Trophoblast cell (in vitro differentiated cells and primary cell): ENCODE data around the gene SERHL2. TPM values are rescaled to one million over a fixed set of nuclear protein-coding genes. Genes with fewer than 3 reads are reported as not detected.
"Not testable (repeated sequence)": the region's sequence is repeated elsewhere in the genome, so short reads cannot be mapped to it uniquely, and the experiment has no call there.

Source experiments
- DNase-seq, 2 donors: peaks; one replicate each; pipeline ENCODE4 v3.0.0-alpha.2; 2016
- H2AFZ ChIP-seq: 2 replicates; pipeline ENCODE4 v1.6.1; 2013; ENCODE audit warnings: low read length, moderate library complexity, mild to moderate bottlenecking; ENCODE audit not compliant: insufficient read depth, poor library complexity
- H2AK5ac ChIP-seq: 2 replicates; pipeline ENCODE4 v1.6.1; 2013; ENCODE audit warnings: mild to moderate bottlenecking, low read length
- H2BK120ac ChIP-seq: 2 replicates; pipeline ENCODE4 v1.6.1; 2013; ENCODE audit warnings: low read length, mild to moderate bottlenecking, moderate library complexity; ENCODE audit not compliant: insufficient read depth, poor library complexity
- H2BK12ac ChIP-seq: 2 replicates; pipeline ENCODE4 v1.6.1; 2013; ENCODE audit warnings: mild to moderate bottlenecking, low read length, moderate library complexity
- H2BK5ac ChIP-seq: 2 replicates; pipeline ENCODE4 v1.6.1; 2013; ENCODE audit warnings: low read length, low read depth, moderate library complexity, mild to moderate bottlenecking; ENCODE audit not compliant: poor library complexity
- H3K14ac ChIP-seq: 2 replicates; pipeline ENCODE4 v1.6.1; 2013; ENCODE audit warnings: mild to moderate bottlenecking, low read length
- H3K18ac ChIP-seq: 2 replicates; pipeline ENCODE4 v1.6.1; 2013; ENCODE audit warnings: mild to moderate bottlenecking, low read length
- H3K23ac ChIP-seq: 2 replicates; pipeline ENCODE4 v1.6.1; 2013; ENCODE audit warnings: low read length
- H3K27ac ChIP-seq: 2 replicates; pipeline ENCODE4 v1.5.1; 2013; ENCODE audit warnings: low read depth, mild to moderate bottlenecking, inconsistent platforms, low read length, moderate library complexity
- H3K27me3 ChIP-seq: 2 replicates; pipeline ENCODE4 v1.6.1; 2013; ENCODE audit warnings: inconsistent platforms, mild to moderate bottlenecking, low read length, moderate library complexity; ENCODE audit not compliant: insufficient read depth
- H3K36me3 ChIP-seq, 2 experiments: 1 replicate in 1 of 2; 2 replicates in 1 of 2; pipeline ENCODE4 v1.6.1; 2013; ENCODE audit warnings: low read length in 2 of 2, mild to moderate bottlenecking in 2 of 2, moderate library complexity in 1 of 2; ENCODE audit not compliant: insufficient read depth in 2 of 2, control insufficient read depth in 1 of 2
- H3K4ac ChIP-seq: 2 replicates; pipeline ENCODE4 v1.6.1; 2013; ENCODE audit warnings: low read depth, mild to moderate bottlenecking, low read length, moderate library complexity
- H3K4me1 ChIP-seq, 2 experiments: 1 replicate in 1 of 2; 2 replicates in 1 of 2; pipeline ENCODE4 v1.6.1; 2013; ENCODE audit warnings: low read length in 2 of 2, mild to moderate bottlenecking in 2 of 2, moderate library complexity in 1 of 2; ENCODE audit not compliant: insufficient read depth in 2 of 2, control insufficient read depth in 1 of 2
- H3K4me2 ChIP-seq: 2 replicates; pipeline ENCODE4 v1.6.1; 2013; ENCODE audit warnings: inconsistent platforms, mild to moderate bottlenecking, low read length, moderate library complexity
- H3K4me3 ChIP-seq: 2 replicates; pipeline ENCODE4 v1.5.1; 2013; ENCODE audit warnings: mild to moderate bottlenecking, low read depth, low read length, inconsistent platforms
- H3K79me1 ChIP-seq: one replicate; pipeline ENCODE4 v1.6.1; 2013; ENCODE audit warnings: low read length
- H3K79me2 ChIP-seq: 2 replicates; pipeline ENCODE4 v1.6.1; 2013; ENCODE audit warnings: low read length, mild to moderate bottlenecking; ENCODE audit not compliant: control insufficient read depth, insufficient read depth, poor library complexity
- H3K9ac ChIP-seq: 2 replicates; pipeline ENCODE4 v1.6.1; 2013; ENCODE audit warnings: mild to moderate bottlenecking, low read length
- H3K9me3 ChIP-seq: 2 replicates; pipeline ENCODE4 v1.6.1; 2013; ENCODE audit warnings: low read depth, mild to moderate bottlenecking, control low read depth, inconsistent platforms, low read length; ENCODE audit not compliant: insufficient read depth
- H4K12ac ChIP-seq: 2 replicates; pipeline ENCODE4 v1.6.1; 2013; ENCODE audit warnings: low read depth, mild to moderate bottlenecking, low read length, moderate library complexity
- H4K8ac ChIP-seq: 2 replicates; pipeline ENCODE4 v1.6.1; 2013; ENCODE audit warnings: low read depth, mild to moderate bottlenecking, low read length, moderate library complexity
- H4K91ac ChIP-seq: one replicate; pipeline ENCODE4 v1.6.1; 2013; ENCODE audit warnings: low read depth, mild to moderate bottlenecking, low read length, moderate library complexity
- whole genome bisulfite sequencing: extraction: QIAGEN DNeasy Blood & Tissue Kit; methylation state at CpG from one replicate; pipeline ENCODE4 v1.1.7; 2013; ENCODE audit warnings: missing lambda C conversion rate; ENCODE audit not compliant: insufficient read length, insufficient coverage; ENCODE audit errors: extremely low coverage; 5-methylcytosine and 5-hydroxymethylcytosine counted together
- polyA plus RNA-seq: library from polyadenylated mRNA; stranded (reverse); fragments of 200-250 nt; gene quantifications from 2 replicates; pipeline ENCODE4 v1.2.3, GENCODE V29; 2013

The SERHL2 gene
- polyA plus RNA-seq, result 7.1 and 7.2 TPM in 2 replicates

DNA sequence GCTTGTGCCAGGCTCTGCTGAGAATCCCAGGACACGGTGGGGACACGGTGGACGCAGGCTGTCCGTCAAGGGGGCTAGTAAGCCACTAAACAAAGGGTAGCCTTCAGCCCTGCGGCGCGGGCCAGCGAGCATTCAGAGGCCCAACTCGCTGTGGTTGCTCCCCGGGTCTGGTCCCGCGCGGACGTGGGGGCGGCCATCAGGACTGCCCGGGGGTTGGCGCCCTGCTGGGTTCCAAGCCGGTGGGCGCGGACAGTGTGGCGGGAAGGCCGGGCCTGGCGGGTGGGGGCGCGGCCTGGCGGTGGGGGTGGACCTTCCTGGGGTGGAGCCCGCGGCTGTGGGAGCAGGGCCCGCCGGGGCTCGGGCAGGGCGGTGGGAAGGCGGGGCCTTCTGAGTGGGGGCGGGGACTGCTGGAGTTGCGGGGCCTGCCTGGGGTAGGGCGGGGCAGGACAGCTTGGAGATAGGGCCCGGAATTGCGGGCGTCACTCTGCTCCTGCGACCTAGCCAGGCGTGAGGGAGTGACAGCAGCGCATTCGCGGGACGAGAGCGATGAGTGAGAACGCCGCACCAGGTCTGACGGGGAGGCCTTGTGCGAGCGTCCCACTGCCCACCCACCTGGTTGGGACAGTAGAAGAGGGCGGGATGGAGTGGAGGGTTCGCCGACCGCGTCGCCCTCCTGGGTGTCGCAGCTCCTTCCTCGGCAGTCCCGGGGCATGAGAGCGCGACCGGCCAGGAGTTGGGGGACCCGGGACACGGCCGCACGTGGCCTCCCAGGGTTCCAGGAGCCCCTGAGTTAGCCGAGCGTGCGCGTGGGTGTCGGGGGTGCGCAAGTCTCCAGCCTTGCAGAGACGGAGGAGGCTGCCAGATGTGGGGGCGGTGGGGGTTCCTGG, at the start of gene SERHL2:
Gene SERHL2 (plus strand): TSS at position 482 of the 887 bp plus-strand sequence. CDS start 65 bp downstream, at position 547.
- Histone ChIP-seq H2BK120ac (peak within 1 kb of the TSS; percentile 7), H2BK12ac (peak within 1 kb of the TSS; percentile 2), H3K18ac (peak within 1 kb of the TSS; percentile 20), H3K4me3 (peak within 1 kb of the TSS; percentile 71), H3K4me1 (peaks cover 5% of the 10 kb centered on the region in 2 experiments), H3K9me3 (no peaks in the 10 kb centered on the region), H2BK5ac (no peak within 1 kb of the TSS), H3K14ac (peak within 1 kb of the TSS; percentile 62), H3K36me3 (no peaks in the 10 kb centered on the region), H3K27ac (no peak within 1 kb of the TSS), H2AFZ (peak within 1 kb of the TSS; percentile 20), H3K79me1 (peaks cover 6% of the 10 kb centered on the region), H4K12ac (peak within 1 kb of the TSS; percentile 54), H3K4ac (peak within 1 kb of the TSS; percentile 8), H3K23ac (no peak within 1 kb of the TSS), H4K8ac (peak within 1 kb of the TSS; percentile 76), H3K4me2 (peak within 1 kb of the TSS; percentile 91), H2AK5ac (peak within 1 kb of the TSS; percentile 10), H3K79me2 (peaks cover 3% of the 10 kb centered on the region), H3K27me3 (no peaks in the 10 kb centered on the region), H3K9ac (peak within 1 kb of the TSS; percentile 54), H4K91ac (peak within 1 kb of the TSS; percentile 49)
- peak; percentile 77 to 85 for DNase-seq
- no CpG with 5 or more reads among the region's 75 CpGs for WGBS

GRCh38 chr22:42508327-42508974, 45.3 kb upstream of the SERHL2 start:
- H2BK12ac ChIP-seq, result peak overlapping the region; percentile 64
- H3K79me2 ChIP-seq, H2AK5ac ChIP-seq, H3K9me3 ChIP-seq, H3K9ac ChIP-seq, H4K8ac ChIP-seq, H4K12ac ChIP-seq, H3K14ac ChIP-seq, H3K27ac ChIP-seq, H2AFZ ChIP-seq, H3K27me3 ChIP-seq, H3K79me1 ChIP-seq, H2BK120ac ChIP-seq, H3K4me2 ChIP-seq, H3K4me1 ChIP-seq, H3K4ac ChIP-seq, H3K4me3 ChIP-seq, H3K23ac ChIP-seq, H3K18ac ChIP-seq, H2BK5ac ChIP-seq, DNase-seq: not testable (repeated sequence)
- peaks cover 10% of the 10 kb centered on the region in 2 experiments for H3K36me3 ChIP-seq
- WGBS, result no CpG with 5 or more reads among the region's 11 CpGs
- peak overlapping the region; percentile 24 for H4K91ac ChIP-seq

DNA sequence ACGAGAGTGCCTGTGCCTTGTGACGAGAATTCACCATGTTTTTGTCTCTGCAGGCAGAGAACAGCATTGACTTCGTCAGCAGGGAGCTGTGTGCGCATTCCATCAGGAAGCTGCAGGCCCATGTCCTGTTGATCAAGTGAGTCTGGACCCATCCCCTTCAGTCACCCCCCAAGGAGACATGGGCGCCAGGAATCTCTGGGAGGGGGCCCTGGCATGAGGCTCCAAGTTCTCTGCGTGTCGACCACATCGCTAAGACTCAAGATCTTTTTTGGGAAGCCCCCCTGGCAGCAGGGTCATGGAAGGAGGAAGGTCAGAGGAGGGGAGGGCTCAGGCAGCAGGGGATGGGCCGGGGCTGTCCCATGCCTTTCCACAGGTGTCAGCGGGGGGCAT, 44.8 kb upstream of the SERHL2 start:
- not testable (repeated sequence) for H3K27ac ChIP-seq, H3K79me1 ChIP-seq, H3K4me3 ChIP-seq, H3K4ac ChIP-seq, DNase-seq, H3K27me3 ChIP-seq, H2AK5ac ChIP-seq, H4K91ac ChIP-seq, H2BK120ac ChIP-seq, H3K14ac ChIP-seq, H3K23ac ChIP-seq, H2AFZ ChIP-seq, H3K9ac ChIP-seq, H4K8ac ChIP-seq, H4K12ac ChIP-seq, H2BK5ac ChIP-seq, H3K18ac ChIP-seq, H3K4me2 ChIP-seq, H3K79me2 ChIP-seq, H3K9me3 ChIP-seq, H3K4me1 ChIP-seq, H2BK12ac ChIP-seq
- no CpG with 5 or more reads among the region's 10 CpGs for WGBS
- H3K36me3 ChIP-seq, result peaks cover 10 to 14% of the 10 kb centered on the region in 2 experiments

GRCh38 chr22:42509548-42509947, 44.2 kb upstream of the SERHL2 start:
- Histone ChIP-seq H4K12ac (no peak overlapping the region), H3K27ac (no peak overlapping the region), H3K79me2 (no peaks in the 10 kb centered on the region), H3K23ac (no peak overlapping the region), H2BK120ac (no peak overlapping the region), H3K9ac (no peak overlapping the region), H3K18ac (no peak overlapping the region), H4K91ac (no peak overlapping the region), H4K8ac (no peak overlapping the region), H2BK12ac (no peak overlapping the region), H2AK5ac (no peak overlapping the region), H3K14ac (no peak overlapping the region), H3K4me1 (peaks cover 0 to 4% of the 10 kb centered on the region in 2 experiments), H3K36me3 (peaks cover 14 to 20% of the 10 kb centered on the region in 2 experiments), H3K9me3 (no peaks in the 10 kb centered on the region), H3K4ac (no peak overlapping the region), H3K4me3 (no peak overlapping the region), H3K79me1 (no peaks in the 10 kb centered on the region), H3K27me3 (no peaks in the 10 kb centered on the region), H2BK5ac (no peak overlapping the region), H2AFZ (no peak overlapping the region), H3K4me2 (no peak overlapping the region)
- WGBS, result no CpG with 5 or more reads among the region's 15 CpGs
- no peak for DNase-seq
